Sigmoid colon (tissue), 4 donors: ENCODE results near the gene KATNBL1.
"Not testable (repeated sequence)": the region's sequence is repeated elsewhere in the genome, so short reads cannot be mapped to it uniquely, and the experiment has no call there.

ENCODE experiments used
- CTCF ChIP-seq, 4 experiments: fragments of 450-650 bp in 3 of 4; fragments of 200-600 bp in 1 of 4; IDR thresholded peaks; one replicate each; pipeline ENCODE4 v1.5.1; 2016 to 2019; ENCODE audit warnings: antibody characterized with exemption in 4 of 4, mild to moderate bottlenecking in 3 of 4, moderate library complexity in 2 of 4
- EP300 ChIP-seq, 4 donors: sonication (generic); formaldehyde crosslinking; IDR thresholded peaks; one replicate each; pipeline ENCODE4 v1.6.1; 2017; ENCODE audit warnings: antibody characterized with exemption in 4 of 4
- POLR2A ChIP-seq, 2 donors: fragments of 450-650 bp; IDR thresholded peaks; one replicate each; pipeline ENCODE4 v1.6.1; 2016; ENCODE audit warnings: antibody characterized with exemption in 2 of 2, mild to moderate bottlenecking in 2 of 2, moderate library complexity in 2 of 2
- POLR2AphosphoS5 ChIP-seq, 4 donors: sonication (generic); formaldehyde crosslinking; IDR thresholded peaks; one replicate each; pipeline ENCODE4 v1.6.1; 2017; ENCODE audit warnings: antibody characterized with exemption in 4 of 4

GRCh38 chr15:34121786-34122185, 88.1 kb downstream of the KATNBL1 start:
- not testable (repeated sequence) for TF ChIP-seq EP300, CTCF, POLR2AphosphoS5, POLR2A (IDR thresholded peaks at IDR 0.05)
